Mononuclear cell (primary cell): ENCODE measurements around the gene DAAM2. TPM values are rescaled to one million over a fixed set of nuclear protein-coding genes. Genes with fewer than 3 reads are reported as not detected.

Source experiments
- H3K27me3 ChIP-seq: 2 replicates; pipeline ENCODE4 v1.6.0; 2011; ENCODE audit warnings: low read length, control low read depth; ENCODE audit not compliant: insufficient read depth
- H3K4me1 ChIP-seq: 2 replicates; pipeline ENCODE4 v1.5.1; 2011; ENCODE audit warnings: mild to moderate bottlenecking, low read length, control low read depth; ENCODE audit not compliant: insufficient read depth
- H3K4me3 ChIP-seq: 2 replicates; pipeline ENCODE4 v1.5.1; 2011; ENCODE audit warnings: mild to moderate bottlenecking, low read length, moderate library complexity
- H3K9me3 ChIP-seq: 2 replicates; pipeline ENCODE4 v1.5.1; 2011; ENCODE audit warnings: low read depth, mild to moderate bottlenecking, control low read depth, low read length
- total RNA-seq: library from RNA; depleted of rRNA; stranded (reverse); fragments of >200 nt; gene quantifications from one replicate; pipeline ENCODE4 v1.2.3, GENCODE V29; 2012

The DAAM2 gene
- total RNA-seq, 1 donor = under 0.01 TPM

DNA sequence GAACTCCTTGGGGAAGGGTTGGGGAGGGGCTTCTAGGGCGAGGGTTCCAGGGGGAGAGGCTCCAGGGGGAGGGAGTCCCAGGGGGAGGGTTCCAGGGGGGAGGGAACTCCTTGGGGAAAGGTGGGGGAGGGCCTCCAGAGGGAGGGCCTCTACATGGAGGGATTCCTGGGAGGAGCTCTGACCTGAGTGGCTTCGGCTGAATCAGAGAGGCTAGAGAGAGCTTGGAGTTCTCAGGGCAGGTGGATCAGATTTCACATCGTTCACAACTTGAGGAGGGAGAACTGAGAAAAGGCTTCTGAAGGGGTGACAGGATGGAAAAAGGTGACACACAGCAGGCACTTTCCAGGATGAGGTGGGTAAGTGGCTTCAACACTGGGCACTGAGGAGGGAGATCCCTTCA lies 49.1 kb downstream of the DAAM2 start:
- H3K4me1 ChIP-seq = no peaks in the 10 kb centered on the region
- no peaks in the 10 kb centered on the region for H3K9me3 ChIP-seq
- no peaks in the 10 kb centered on the region for H3K27me3 ChIP-seq
- no peak overlapping the region for H3K4me3 ChIP-seq

DNA sequence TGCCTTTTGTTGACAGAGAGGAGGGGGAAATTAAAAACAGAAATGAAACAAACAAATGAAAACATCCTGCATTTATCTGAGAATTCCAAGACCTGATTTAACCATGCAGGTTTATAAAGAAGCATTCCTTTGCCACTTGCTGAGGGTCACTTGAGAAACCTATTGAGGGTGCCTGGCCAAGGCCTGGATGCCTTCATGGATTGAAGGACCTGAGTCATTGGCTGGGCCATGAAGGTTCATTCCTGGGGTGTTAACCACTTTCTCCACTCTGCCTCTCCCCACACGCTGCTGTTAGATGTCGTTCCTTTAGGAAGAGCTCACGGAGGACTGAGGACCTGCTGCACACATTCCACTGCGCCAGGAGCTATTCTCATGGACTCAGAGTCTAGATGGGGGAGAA lies 49.7 kb downstream of the DAAM2 start:
- H3K9me3 ChIP-seq = no peaks in the 10 kb centered on the region
- H3K4me3 ChIP-seq = no peak overlapping the region
- H3K27me3 ChIP-seq = no peaks in the 10 kb centered on the region
- H3K4me1 ChIP-seq = no peaks in the 10 kb centered on the region

DNA sequence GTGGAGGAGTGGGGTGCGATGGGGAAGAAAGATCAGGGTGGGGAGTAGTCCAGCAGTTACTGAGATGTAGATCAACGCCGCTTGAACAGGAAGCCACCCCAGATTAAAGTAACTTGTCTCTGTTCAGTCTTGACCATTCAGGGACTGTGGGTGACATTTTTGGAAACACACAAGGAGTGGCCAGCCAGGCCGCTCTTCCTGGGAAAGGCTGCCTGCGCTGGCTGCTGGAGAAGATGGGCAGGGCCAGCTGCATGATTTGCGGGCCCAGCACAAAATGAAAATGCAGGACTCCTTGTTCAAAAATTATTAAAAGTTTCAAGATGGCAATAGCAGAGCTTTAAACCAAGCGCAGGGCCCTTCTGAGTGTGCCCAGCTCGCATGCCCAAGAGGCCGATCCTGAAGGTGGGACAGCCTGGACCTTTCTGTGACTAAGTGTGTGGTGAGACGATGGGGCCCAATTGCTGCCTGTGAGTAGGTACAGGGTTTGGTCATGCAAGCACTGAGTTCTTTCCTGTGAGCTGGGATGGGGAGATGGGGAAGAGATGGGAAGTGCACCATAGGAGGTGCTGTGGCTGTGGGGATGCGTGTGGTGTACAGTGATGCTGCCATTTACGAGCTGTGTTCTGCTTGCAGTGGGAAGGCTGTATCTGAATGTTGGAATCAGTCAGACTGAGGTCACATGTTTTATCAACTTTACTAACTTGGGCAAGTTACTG lies 51.3 kb downstream of the DAAM2 start:
- Histone ChIP-seq H3K4me3 (no peak overlapping the region), H3K4me1 (no peaks in the 10 kb centered on the region), H3K9me3 (no peaks in the 10 kb centered on the region), H3K27me3 (no peaks in the 10 kb centered on the region)

DNA sequence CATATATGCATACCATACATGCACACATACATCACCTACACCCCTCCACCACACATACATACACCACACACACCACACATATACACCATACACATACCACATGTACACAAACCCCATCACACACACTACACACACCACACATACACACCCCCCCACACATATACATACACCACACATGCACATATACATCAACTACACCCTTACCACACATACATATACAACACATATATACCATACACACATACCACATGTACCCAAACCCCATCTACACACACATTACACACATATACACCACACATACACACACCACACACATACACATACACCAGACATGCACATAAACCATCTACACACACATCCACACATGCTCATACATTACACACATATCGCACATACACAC lies 52.7 kb downstream of the DAAM2 start:
- H3K9me3 ChIP-seq = no peaks in the 10 kb centered on the region
- no peaks in the 10 kb centered on the region for H3K27me3 ChIP-seq
- no peaks in the 10 kb centered on the region for H3K4me1 ChIP-seq
- H3K4me3 ChIP-seq = no peak overlapping the region

DNA sequence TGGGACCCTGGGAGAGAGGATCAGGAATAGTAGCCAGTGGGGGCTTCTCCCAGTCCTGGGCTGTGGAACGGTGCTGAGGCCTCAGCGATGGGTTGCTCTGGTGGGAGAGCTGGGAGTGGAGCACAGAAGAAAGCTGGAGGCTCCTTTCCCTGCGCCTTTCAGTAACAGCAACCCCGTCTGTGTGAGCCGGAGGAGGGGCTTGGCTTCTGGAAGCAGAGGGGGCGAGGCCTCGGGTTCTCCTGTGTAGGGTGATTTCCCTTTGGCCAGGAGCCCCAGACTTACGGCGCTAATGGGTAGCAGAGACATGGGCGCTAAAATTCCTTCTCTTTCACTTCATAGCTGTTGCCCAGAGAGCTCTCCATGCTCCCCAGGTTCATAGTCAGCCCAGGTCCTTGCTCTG lies 55.0 kb downstream of the DAAM2 start:
- Histone ChIP-seq H3K4me1 (no peaks in the 10 kb centered on the region), H3K9me3 (no peaks in the 10 kb centered on the region), H3K27me3 (no peaks in the 10 kb centered on the region), H3K4me3 (no peak overlapping the region)

DNA sequence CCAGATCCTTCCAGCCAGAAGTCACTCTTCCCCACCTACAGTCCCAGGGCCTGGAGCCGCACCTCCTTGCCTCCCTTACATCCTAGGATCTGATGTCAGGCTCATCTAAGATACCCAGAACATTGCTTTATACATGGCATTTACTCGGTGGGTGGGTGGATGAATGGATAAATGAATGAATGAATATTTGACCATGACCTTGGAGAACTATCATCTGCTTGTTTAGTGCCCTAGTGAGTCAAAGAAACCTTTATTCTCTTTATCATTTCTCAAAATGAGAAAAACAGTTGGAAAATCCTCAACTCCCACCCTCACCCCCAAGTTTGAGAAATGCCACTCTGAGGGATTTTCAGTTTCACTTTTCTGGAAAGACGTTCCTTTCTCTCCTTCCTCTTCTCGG lies 56.0 kb downstream of the DAAM2 start:
- Histone ChIP-seq H3K4me3 (no peak overlapping the region), H3K4me1 (no peaks in the 10 kb centered on the region), H3K9me3 (no peaks in the 10 kb centered on the region), H3K27me3 (no peaks in the 10 kb centered on the region)

DNA sequence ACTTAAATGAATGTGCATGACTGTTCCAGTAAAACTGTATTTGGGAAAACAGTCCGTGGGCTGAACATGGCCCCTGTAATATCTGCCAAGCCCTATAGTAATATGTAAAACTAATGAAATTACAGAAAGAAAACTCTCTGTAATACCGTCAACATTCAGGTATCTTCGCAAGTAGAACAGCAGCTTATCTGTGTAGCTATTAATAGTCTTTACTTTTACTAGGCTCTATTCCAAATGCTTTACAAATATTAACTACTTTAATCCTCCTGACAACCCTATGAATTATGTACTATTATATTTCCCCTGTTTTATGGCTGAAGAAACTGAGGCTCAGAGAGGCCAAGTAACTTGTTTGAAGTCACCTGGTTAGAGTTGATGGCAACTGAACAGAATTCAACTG lies 57.1 kb downstream of the DAAM2 start:
- H3K4me1 ChIP-seq = no peaks in the 10 kb centered on the region
- H3K9me3 ChIP-seq = no peaks in the 10 kb centered on the region
- H3K4me3 ChIP-seq = no peak overlapping the region
- H3K27me3 ChIP-seq = no peaks in the 10 kb centered on the region

DNA sequence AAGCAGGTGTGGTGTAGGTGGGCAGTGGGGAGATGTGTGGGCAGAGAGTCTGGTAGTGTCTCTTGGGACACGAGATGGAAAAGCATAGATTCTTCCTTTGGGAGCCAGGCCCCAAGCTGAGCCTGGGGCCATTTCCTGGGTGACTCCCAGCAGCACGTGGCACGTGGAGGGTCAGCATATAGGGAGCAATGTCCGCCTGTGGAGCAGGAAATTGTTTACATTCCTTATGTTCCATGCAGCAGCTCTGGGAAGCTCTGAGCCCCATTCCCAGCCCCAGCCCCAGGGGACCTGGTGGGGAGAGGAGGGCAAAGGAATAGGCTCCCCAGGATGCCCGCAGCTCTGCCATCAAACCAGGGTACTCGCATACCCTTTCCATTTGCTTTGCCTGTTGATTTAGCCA lies 57.6 kb downstream of the DAAM2 start:
- H3K4me3 ChIP-seq = no peak overlapping the region

DNA sequence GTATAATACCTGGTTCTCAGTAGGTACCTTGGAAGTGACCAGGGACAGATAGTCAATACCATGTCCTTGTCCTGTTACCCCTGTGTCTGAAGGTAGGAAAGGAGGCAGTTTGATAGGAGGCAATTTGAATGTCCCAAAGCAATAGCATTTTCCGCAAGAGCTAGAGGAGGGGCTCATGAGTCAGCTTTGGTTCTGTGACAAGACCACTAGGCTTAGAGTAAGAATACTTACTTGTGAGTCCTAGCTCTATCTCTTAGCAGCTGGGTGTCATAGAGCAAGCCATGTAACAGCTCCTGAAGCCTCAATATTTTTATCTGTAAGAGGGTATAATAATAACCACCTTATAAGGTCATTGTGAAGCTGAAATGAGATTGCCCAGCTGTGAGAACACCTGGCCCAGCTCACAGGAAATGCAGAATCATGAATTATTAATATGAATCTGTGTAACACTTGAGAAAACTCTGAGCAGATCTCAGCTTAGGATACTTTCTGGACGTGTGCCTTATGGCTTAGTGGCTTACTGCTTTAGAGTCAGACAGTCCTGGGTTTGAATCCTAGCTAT lies 58.6 kb downstream of the DAAM2 start:
- no peaks in the 10 kb centered on the region for H3K27me3 ChIP-seq

More for the DNA sequence above, 57.6 kb downstream of the DAAM2 start:
- H3K4me1 ChIP-seq = no peaks in the 10 kb centered on the region
- H3K27me3 ChIP-seq = no peaks in the 10 kb centered on the region
- H3K9me3 ChIP-seq = no peaks in the 10 kb centered on the region

DNA sequence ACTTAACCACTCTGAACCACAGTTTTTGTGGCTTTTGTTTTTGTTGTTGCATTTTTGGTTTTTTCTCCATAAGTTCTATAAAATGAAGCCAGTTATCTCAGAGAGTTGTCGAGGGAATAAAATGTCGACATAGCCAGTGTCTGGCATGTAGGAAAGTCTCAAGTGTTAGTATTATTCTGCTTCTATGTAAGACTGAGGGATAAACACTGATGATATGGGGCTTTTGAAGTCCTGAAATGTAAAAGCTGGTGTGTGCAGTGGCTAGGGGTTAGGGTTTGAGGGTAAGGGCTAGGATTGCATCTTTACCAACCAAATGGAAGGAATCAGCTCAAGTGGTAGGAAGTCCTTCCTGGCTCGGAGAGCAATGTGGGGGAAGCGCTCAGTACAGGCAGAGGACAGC lies 59.2 kb downstream of the DAAM2 start:
- no peak overlapping the region for H3K4me3 ChIP-seq
- no peaks in the 10 kb centered on the region for H3K4me1 ChIP-seq
- H3K9me3 ChIP-seq = no peaks in the 10 kb centered on the region
- no peaks in the 10 kb centered on the region for H3K27me3 ChIP-seq

More for the DNA sequence above, 58.6 kb downstream of the DAAM2 start:
- H3K4me1 ChIP-seq = no peaks in the 10 kb centered on the region
- no peak overlapping the region for H3K4me3 ChIP-seq
- no peaks in the 10 kb centered on the region for H3K9me3 ChIP-seq

DNA sequence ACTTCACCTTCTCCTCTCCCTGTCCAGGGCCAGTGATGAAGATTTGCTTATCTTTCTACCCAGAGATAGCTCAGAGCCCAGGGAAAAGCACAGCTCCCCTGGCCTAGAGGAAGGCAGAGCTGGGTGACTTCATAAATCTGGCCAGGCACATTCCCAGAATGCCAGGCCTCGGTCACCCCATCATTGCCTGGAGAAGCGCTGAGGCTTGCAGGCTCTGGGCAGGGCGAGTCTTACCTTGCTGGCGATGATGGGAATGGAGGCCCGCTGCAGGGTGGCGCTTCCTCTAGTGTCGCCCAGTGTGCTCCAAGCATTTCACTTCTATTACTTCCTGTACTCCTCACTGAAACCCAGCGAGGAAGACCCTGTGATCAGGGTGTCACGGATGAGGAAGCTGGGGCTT lies 60.1 kb downstream of the DAAM2 start:
- Histone ChIP-seq H3K27me3 (no peaks in the 10 kb centered on the region), H3K4me1 (no peaks in the 10 kb centered on the region), H3K4me3 (no peak overlapping the region), H3K9me3 (no peaks in the 10 kb centered on the region)

DNA sequence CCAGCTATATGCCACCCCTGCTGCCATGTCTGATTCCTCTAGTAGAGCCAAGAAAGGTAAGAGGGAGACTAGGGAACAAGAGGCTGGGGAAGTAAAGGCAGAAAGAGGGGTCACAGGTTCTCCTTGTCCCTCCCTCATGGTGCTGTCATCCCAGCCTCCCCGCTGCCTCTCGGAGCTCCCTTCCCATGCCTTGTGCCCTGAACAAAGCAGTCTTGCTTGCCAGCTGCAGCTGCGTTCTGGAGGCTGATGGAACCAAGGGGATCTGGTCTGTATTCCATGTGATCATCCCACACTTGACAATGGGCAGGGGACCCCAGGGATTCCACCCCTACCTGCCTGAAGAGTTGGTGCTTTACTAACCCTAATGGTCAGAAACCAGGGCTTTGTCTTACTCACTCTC lies 61.4 kb downstream of the DAAM2 start:
- Histone ChIP-seq H3K4me1 (no peaks in the 10 kb centered on the region), H3K9me3 (no peaks in the 10 kb centered on the region), H3K27me3 (peaks cover 3% of the 10 kb centered on the region), H3K4me3 (no peak overlapping the region)

DNA sequence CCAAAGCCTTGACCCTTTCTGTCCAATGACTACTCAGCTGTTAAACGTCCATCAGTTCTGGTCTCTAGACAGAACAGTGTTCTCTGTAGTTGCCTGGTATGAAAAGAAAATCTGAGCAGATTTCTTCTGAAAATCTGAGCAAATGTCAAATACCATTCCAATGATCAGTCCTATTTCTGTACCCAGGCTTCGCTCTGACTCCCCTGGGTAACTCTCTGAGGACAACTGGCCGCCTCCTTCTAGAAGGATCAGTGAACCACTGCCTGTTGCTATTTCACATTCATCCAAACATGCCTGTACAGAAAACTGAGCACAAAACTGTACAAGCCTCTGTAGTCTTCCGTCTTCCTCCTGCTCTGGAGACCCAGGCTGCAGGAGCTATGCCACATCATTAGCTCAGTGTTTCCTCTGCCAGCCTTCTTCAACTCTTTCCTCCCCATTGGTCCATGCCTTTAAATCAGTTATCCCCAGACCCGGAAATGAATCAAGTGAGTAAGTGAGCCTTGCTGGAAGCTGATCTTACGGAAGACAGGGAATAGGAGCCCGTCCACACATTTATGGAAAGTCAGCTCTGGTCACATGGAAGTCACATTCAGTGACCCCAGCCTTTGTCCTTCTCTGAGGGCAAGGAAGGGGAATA lies 63.3 kb downstream of the DAAM2 start:
- H3K27me3 ChIP-seq = peaks cover 3% of the 10 kb centered on the region
- H3K4me3 ChIP-seq = no peak overlapping the region
- no peaks in the 10 kb centered on the region for H3K9me3 ChIP-seq
- no peaks in the 10 kb centered on the region for H3K4me1 ChIP-seq

DNA sequence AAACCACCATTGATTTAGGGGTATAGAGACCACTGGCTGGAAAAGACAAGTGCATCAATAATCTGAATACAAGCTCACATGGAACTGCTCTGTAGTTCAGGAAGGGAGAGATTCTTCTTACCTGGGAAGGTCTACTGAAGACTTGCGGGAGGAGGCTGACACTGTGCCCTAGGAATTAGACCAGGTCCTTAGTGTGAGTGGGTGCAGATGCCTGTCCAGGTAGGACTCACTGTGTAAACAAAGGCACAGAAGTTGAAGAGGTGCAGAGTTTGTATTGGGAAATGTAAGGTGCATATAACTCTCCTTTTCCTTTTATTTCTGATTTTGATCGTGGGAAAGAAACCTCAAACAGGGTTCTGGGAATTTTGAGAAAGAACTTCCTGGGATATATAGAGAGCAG lies 66.8 kb downstream of the DAAM2 start:
- H3K4me3 ChIP-seq = no peak overlapping the region
- H3K27me3 ChIP-seq = peaks cover 3% of the 10 kb centered on the region
- H3K9me3 ChIP-seq = no peaks in the 10 kb centered on the region
- H3K4me1 ChIP-seq = no peaks in the 10 kb centered on the region

DNA sequence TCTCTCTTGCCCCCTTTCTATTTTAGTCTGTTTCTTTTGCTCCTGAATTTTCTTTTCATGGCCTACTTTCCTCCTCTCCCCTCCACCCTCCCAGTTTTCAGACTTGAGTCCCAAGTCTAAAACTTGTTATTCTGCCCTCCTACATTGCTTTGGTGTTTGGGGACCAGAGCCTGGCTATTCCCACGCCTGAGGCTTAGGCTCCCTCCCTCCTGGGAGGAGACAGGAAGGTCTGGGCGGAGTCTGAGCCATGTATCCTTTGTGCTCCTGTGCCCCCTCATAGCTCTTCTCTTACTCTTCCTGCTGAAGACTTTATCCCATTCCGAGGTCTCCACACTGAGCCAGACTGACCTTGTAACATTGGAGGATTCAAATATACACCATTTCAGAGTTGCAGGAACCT lies 69.5 kb downstream of the DAAM2 start:
- Histone ChIP-seq H3K4me3 (no peak overlapping the region), H3K27me3 (peaks cover 3% of the 10 kb centered on the region), H3K9me3 (no peaks in the 10 kb centered on the region), H3K4me1 (no peaks in the 10 kb centered on the region)
